Activated T-helper 17 cell treated with anti-CD3 and anti-CD28 coated beads, Interleukin-2, amount 50 U/mL, for 72 hours (primary cell): ENCODE data around the gene SLC35F3. TPM values are rescaled to one million over a fixed set of nuclear protein-coding genes. Genes with fewer than 3 reads are reported as not detected.
"Not testable (repeated sequence)": the region's sequence is repeated elsewhere in the genome, so short reads cannot be mapped to it uniquely, and the experiment has no call there.

Experiments used
- ATAC-seq: fragments of 150-1000 bp; cut with Tn5 transposase; replicated peaks from 2 replicates; pipeline ENCODE4 v1.10.0; 2021; ENCODE audit warnings: mild to moderate bottlenecking, moderate library complexity
- H3K27ac Mint-ChIP-seq: one replicate; pipeline ENCODE4 v1.8.0; 2022; ENCODE audit warnings: mixed read lengths
- H3K27me3 Mint-ChIP-seq: one replicate; pipeline ENCODE4 v1.8.0; 2022; ENCODE audit warnings: mixed read lengths
- H3K36me3 Mint-ChIP-seq: one replicate; pipeline ENCODE4 v1.8.0; 2022; ENCODE audit warnings: low read depth, mild to moderate bottlenecking, mixed read lengths
- H3K4me1 Mint-ChIP-seq: one replicate; pipeline ENCODE4 v1.8.0; 2022; ENCODE audit warnings: mixed read lengths
- H3K4me3 Mint-ChIP-seq: one replicate; pipeline ENCODE4 v1.8.0; 2022; ENCODE audit warnings: mild to moderate bottlenecking, mixed read lengths
- H3K9me3 Mint-ChIP-seq: one replicate; pipeline ENCODE4 v1.8.0; 2022; ENCODE audit warnings: mixed read lengths
- total RNA-seq, 2 donors: library from RNA; stranded (reverse); gene quantifications; one replicate each; pipeline ENCODE4 v1.2.3, GENCODE V29; 2022

SLC35F3 gene
- total RNA-seq, 2 donors from 2014 or later = 0.13 to 1.5 TPM

DNA sequence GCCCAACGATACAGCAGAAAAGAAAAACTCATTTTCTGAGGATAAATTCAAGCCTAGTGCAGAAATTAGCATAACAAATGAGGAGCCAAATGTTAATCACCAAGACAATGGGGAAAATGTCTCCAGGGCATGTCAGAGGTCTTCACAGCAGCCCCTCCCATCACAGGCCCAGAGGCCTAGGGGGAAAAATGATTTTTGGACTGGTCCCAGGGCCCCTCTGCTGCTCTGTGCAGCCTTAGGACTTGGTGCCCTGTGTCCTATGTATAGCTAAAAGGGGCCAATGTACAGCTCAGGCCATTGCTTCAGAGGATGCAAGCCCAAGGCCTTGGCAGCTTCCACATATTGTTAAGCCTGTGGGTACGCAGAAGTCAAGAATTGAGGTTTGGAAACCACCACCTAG is 13.3 kb upstream of the SLC35F3 start:
- not testable (repeated sequence) for ATAC-seq, H3K36me3 Mint-ChIP-seq, H3K4me3 Mint-ChIP-seq, H3K9me3 Mint-ChIP-seq, H3K27ac Mint-ChIP-seq, H3K4me1 Mint-ChIP-seq
- H3K27me3 Mint-ChIP-seq = peaks cover 22% of the 10 kb centered on the region

GRCh38 chr1:233897325-233898162 is 6.9 kb upstream of the SLC35F3 start:
- H3K27me3 Mint-ChIP-seq = peaks cover 33% of the 10 kb centered on the region
- ATAC-seq = peak; percentile 65
- peaks cover 3% of the 10 kb centered on the region for H3K9me3 Mint-ChIP-seq
- H3K4me1 Mint-ChIP-seq = no peaks in the 10 kb centered on the region
- H3K36me3 Mint-ChIP-seq = no peaks in the 10 kb centered on the region
- no peak overlapping the region for H3K27ac Mint-ChIP-seq
- no peak overlapping the region for H3K4me3 Mint-ChIP-seq

DNA sequence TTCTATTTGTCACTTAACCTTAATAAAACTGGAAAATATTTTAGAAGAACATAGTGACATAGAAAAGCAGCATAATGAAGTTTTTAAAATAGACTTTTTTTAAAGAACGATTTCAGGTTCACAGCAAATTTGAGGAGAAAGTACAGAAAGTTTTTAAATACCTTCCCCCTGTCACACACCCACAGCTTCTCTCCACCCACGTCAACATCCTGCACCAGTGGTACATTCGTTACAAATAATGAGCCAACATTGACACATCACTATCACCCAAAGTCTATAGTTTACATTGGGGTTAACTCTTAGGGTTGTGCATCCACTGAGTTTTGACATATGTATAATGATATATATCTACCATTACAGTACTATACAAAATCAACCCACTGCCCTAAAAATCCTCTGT is 3.0 kb upstream of the SLC35F3 start:
- no peak overlapping the region for H3K27ac Mint-ChIP-seq
- H3K4me1 Mint-ChIP-seq = no peaks in the 10 kb centered on the region
- H3K4me3 Mint-ChIP-seq = no peak overlapping the region
- peaks cover 5% of the 10 kb centered on the region for H3K36me3 Mint-ChIP-seq
- H3K9me3 Mint-ChIP-seq = no peaks in the 10 kb centered on the region
- peaks cover 47% of the 10 kb centered on the region for H3K27me3 Mint-ChIP-seq
- ATAC-seq = no peak

GRCh38 chr1:233905416-233906051 is 1.1 kb downstream of the SLC35F3 start:
- Mint-ChIP-seq H3K27ac (no peak overlapping the region), H3K36me3 (peaks cover 5% of the 10 kb centered on the region), H3K9me3 (no peaks in the 10 kb centered on the region), H3K27me3 (peaks cover 55% of the 10 kb centered on the region), H3K4me1 (no peaks in the 10 kb centered on the region), H3K4me3 (no peak overlapping the region)
- ATAC-seq = no peak

DNA sequence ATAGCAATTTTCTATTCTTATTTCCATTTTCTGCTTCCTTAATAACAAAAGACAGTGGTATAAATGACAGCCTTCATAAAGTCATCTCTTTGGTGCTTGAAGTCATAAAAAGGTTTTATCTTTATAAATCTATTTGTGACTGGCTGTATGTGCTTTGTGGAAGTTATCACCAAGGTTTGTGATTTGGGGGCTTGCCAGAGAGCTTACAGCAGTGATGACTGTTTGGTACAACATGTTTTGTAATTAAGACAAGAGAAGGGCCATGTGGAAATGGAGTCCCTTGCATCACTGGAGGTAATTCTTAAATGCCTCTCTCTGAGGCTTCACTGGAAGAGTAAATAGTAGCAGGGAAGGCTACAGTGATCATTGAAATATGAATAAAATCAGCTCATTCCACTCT is 2.7 kb downstream of the SLC35F3 start:
- H3K4me1 Mint-ChIP-seq = no peaks in the 10 kb centered on the region
- H3K27me3 Mint-ChIP-seq = peaks cover 60% of the 10 kb centered on the region
- ATAC-seq = no peak
- H3K9me3 Mint-ChIP-seq = no peaks in the 10 kb centered on the region
- H3K36me3 Mint-ChIP-seq = peaks cover 5% of the 10 kb centered on the region
- H3K4me3 Mint-ChIP-seq = no peak overlapping the region
- H3K27ac Mint-ChIP-seq = no peak overlapping the region

DNA sequence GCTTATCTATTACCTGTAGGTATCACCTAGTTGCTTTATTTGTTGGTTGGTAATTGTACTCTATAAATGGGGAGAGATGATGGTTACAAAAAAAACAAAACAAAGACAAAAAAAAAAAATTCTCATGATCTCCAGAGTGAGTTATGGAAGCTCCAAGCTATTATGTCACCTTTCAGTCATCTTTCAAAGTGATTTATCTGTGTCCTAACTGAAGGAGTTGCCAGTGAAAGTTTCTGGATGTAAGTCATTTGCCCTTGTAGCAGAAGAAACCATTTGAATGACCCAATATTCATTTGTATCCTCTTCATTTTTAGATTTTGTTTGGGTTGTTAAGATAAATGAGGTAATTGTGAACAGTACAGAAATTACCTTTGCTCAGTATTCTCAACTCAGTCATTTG is 3.6 kb downstream of the SLC35F3 start:
- ATAC-seq = no peak
- H3K27me3 Mint-ChIP-seq = peaks cover 60% of the 10 kb centered on the region

GRCh38 chr1:233909195-233909594 is 4.7 kb downstream of the SLC35F3 start:
- H3K36me3 Mint-ChIP-seq = peaks cover 2% of the 10 kb centered on the region
- no peak overlapping the region for H3K4me3 Mint-ChIP-seq
- H3K4me1 Mint-ChIP-seq = no peaks in the 10 kb centered on the region
- no peak for ATAC-seq
- H3K27me3 Mint-ChIP-seq = peaks cover 56% of the 10 kb centered on the region
- H3K27ac Mint-ChIP-seq = no peak overlapping the region
- no peaks in the 10 kb centered on the region for H3K9me3 Mint-ChIP-seq

More for the DNA sequence above, 3.6 kb downstream of the SLC35F3 start:
- Mint-ChIP-seq H3K4me3 (no peak overlapping the region), H3K27ac (no peak overlapping the region), H3K9me3 (no peaks in the 10 kb centered on the region), H3K36me3 (peaks cover 5% of the 10 kb centered on the region), H3K4me1 (no peaks in the 10 kb centered on the region)

GRCh38 chr1:233912447-233912846 is 8.0 kb downstream of the SLC35F3 start:
- H3K36me3 Mint-ChIP-seq = no peaks in the 10 kb centered on the region
- no peaks in the 10 kb centered on the region for H3K4me1 Mint-ChIP-seq
- H3K9me3 Mint-ChIP-seq = no peaks in the 10 kb centered on the region

DNA sequence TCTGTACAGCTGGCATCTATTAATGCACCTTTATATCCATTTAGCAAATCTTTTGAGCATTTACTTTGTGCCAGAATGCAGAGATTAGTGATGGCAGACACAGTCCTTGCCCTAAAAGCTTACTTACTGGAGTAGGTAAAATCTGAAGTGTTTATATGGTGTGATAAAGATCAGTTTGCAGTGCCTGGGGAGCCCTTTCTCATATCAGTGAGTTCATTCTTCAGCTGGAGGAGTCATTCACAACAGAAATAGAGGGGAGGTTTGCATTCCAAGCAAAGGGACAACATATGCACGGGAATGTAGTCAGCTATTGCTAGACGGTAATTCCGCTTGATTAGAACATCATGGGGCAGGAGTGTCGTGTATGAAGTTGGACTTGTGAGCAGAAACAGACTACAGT is 8.4 kb downstream of the SLC35F3 start:
- Mint-ChIP-seq H3K36me3 (no peaks in the 10 kb centered on the region), H3K27me3 (peaks cover 36% of the 10 kb centered on the region), H3K4me3 (no peak overlapping the region), H3K9me3 (no peaks in the 10 kb centered on the region), H3K4me1 (no peaks in the 10 kb centered on the region), H3K27ac (no peak overlapping the region)
- ATAC-seq = no peak

More at GRCh38 chr1:233912447-233912846, 8.0 kb downstream of the SLC35F3 start:
- Mint-ChIP-seq H3K27ac (no peak overlapping the region), H3K4me3 (no peak overlapping the region), H3K27me3 (peaks cover 39% of the 10 kb centered on the region)
- no peak for ATAC-seq

- H3K27ac Mint-ChIP-seq = no peak overlapping the region
- H3K27me3 Mint-ChIP-seq = peaks cover 18% of the 10 kb centered on the region
- no peaks in the 10 kb centered on the region for H3K9me3 Mint-ChIP-seq
- H3K36me3 Mint-ChIP-seq = no peaks in the 10 kb centered on the region
- H3K4me3 Mint-ChIP-seq = no peak overlapping the region
- ATAC-seq = no peak
- H3K4me1 Mint-ChIP-seq = no peaks in the 10 kb centered on the region
Observed at GRCh38 chr1:233916706-233917105, 12.2 kb downstream of the SLC35F3 start.

DNA sequence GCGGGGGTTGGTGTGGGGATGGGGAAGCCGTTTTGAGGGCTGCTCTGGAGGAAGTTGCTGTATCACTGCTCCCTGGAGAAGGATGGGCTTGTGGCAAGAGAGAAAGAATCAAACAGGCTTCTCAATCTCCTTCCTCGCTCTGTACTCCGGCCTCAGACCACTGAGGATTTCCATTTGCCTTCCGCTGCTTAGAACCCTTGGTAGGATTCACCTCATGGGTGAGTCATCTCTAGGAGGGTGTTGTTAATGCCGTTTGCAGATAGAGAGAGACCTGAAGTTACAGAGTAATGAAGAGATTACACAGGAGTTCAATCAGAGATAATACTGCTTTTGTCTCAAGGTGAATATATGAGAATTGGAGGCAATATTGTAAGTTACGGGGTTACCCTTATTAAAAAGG is 15.3 kb downstream of the SLC35F3 start:
- H3K36me3 Mint-ChIP-seq = no peaks in the 10 kb centered on the region
- ATAC-seq = no peak
- no peak overlapping the region for H3K27ac Mint-ChIP-seq
- no peaks in the 10 kb centered on the region for H3K4me1 Mint-ChIP-seq
- peaks cover 14% of the 10 kb centered on the region for H3K27me3 Mint-ChIP-seq
- no peak overlapping the region for H3K4me3 Mint-ChIP-seq
- H3K9me3 Mint-ChIP-seq = no peaks in the 10 kb centered on the region

GRCh38 chr1:233928123-233928522 is 23.6 kb downstream of the SLC35F3 start:
- no peak overlapping the region for H3K27ac Mint-ChIP-seq
- peaks cover 16% of the 10 kb centered on the region for H3K27me3 Mint-ChIP-seq
- H3K36me3 Mint-ChIP-seq = no peaks in the 10 kb centered on the region
- H3K4me3 Mint-ChIP-seq = no peak overlapping the region
- H3K4me1 Mint-ChIP-seq = no peaks in the 10 kb centered on the region
- no peak for ATAC-seq
- H3K9me3 Mint-ChIP-seq = no peaks in the 10 kb centered on the region

GRCh38 chr1:233933339-233933738 is 28.9 kb downstream of the SLC35F3 start:
- H3K36me3 Mint-ChIP-seq = no peaks in the 10 kb centered on the region
- no peak overlapping the region for H3K4me3 Mint-ChIP-seq
- H3K27me3 Mint-ChIP-seq = peaks cover 26% of the 10 kb centered on the region
- no peaks in the 10 kb centered on the region for H3K9me3 Mint-ChIP-seq
- ATAC-seq = no peak
- H3K4me1 Mint-ChIP-seq = no peaks in the 10 kb centered on the region
- no peak overlapping the region for H3K27ac Mint-ChIP-seq

DNA sequence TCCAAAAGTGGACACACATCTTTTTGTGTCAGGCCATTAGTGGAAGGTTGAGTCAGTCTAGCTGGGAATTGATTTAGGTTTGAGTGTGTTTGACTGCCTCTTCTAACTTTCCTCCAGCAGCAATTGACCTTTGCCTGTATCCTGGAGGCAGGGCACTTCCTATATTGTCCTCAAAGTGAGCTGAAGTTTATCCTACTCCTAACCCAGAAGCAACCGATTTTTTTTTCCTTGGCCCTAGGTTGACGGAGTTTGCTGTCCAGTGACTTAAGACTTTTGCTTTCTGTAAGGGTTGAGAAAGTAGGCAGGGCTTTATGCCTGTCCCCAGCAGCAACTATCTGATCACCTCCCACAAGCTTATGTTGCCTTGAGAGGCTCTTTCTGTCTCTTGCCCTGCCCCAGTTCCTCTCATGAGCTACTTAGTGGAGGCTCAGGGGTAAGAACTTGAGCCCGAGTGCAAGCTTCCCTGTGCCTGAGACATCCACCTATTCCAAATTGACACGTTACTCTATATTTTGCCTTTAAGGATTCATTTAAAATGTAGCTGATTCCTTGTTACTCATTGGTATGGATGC is 30.9 kb downstream of the SLC35F3 start:
- Mint-ChIP-seq H3K4me1 (no peaks in the 10 kb centered on the region), H3K9me3 (no peaks in the 10 kb centered on the region), H3K36me3 (no peaks in the 10 kb centered on the region), H3K4me3 (no peak overlapping the region), H3K27ac (no peak overlapping the region), H3K27me3 (peaks cover 26% of the 10 kb centered on the region)
- ATAC-seq = no peak

- no peak for ATAC-seq
- Mint-ChIP-seq H3K36me3 (no peaks in the 10 kb centered on the region), H3K4me3 (no peak overlapping the region), H3K4me1 (no peaks in the 10 kb centered on the region), H3K27ac (no peak overlapping the region), H3K27me3 (peaks cover 23% of the 10 kb centered on the region), H3K9me3 (no peaks in the 10 kb centered on the region)
Observed at GRCh38 chr1:233936422-233936821, 31.9 kb downstream of the SLC35F3 start.
